GM23248 (cell line): ENCODE measurements around the gene KRT36. TPM values are rescaled to one million over a fixed set of nuclear protein-coding genes. Genes with fewer than 3 reads are reported as not detected.

Experiments used
- DNase-seq: peaks from one replicate; pipeline ENCODE4 v3.0.0-alpha.2; 2015
- H2AFZ ChIP-seq: fragments of 200-600 bp; sonication (generic); 2 replicates; pipeline ENCODE4 v1.6.1; 2016; ENCODE audit warnings: antibody characterized with exemption
- H3F3A ChIP-seq: fragments of 200-600 bp; sonication (generic); 2 replicates; pipeline ENCODE4 v1.6.1; 2016; ENCODE audit warnings: mild to moderate bottlenecking, antibody characterized with exemption, mixed run types; ENCODE audit not compliant: insufficient read depth
- H3K27ac ChIP-seq: fragments of 200-600 bp; sonication (generic); 2 replicates; pipeline ENCODE4 v1.5.1; 2016; ENCODE audit warnings: mild to moderate bottlenecking
- H3K27me3 ChIP-seq: fragments of 200-600 bp; sonication (generic); replicated peaks from 2 replicates; pipeline ENCODE4 v1.6.1; 2016; ENCODE audit warnings: mild to moderate bottlenecking; ENCODE audit not compliant: insufficient read depth
- H3K36me3 ChIP-seq: fragments of 200-600 bp; sonication (generic); 2 replicates; pipeline ENCODE4 v1.6.1; 2016; ENCODE audit warnings: low read depth, mild to moderate bottlenecking
- H3K4me1 ChIP-seq: fragments of 200-600 bp; sonication (generic); 2 replicates; pipeline ENCODE4 v1.6.1; 2016; ENCODE audit warnings: mild to moderate bottlenecking; ENCODE audit not compliant: insufficient read depth
- H3K4me2 ChIP-seq: fragments of 200-600 bp; sonication (generic); one replicate; pipeline ENCODE4 v1.6.1; 2016; ENCODE audit warnings: mild to moderate bottlenecking; ENCODE audit not compliant: unreplicated experiment
- H3K4me3 ChIP-seq: fragments of 200-600 bp; sonication (generic); 2 replicates; pipeline ENCODE4 v1.5.1; 2016; ENCODE audit warnings: mild to moderate bottlenecking
- H3K79me2 ChIP-seq: fragments of 200-600 bp; sonication (generic); 2 replicates; pipeline ENCODE4 v1.6.1; 2016; ENCODE audit warnings: mild to moderate bottlenecking; ENCODE audit not compliant: insufficient read depth
- H3K9ac ChIP-seq: fragments of 200-600 bp; sonication (generic); 2 replicates; pipeline ENCODE4 v1.6.1; 2016; ENCODE audit warnings: mild to moderate bottlenecking
- H3K9me2 ChIP-seq: fragments of 200-600 bp; sonication (generic); 2 replicates; pipeline ENCODE4 v1.6.1; 2016; ENCODE audit warnings: mixed run types, mild to moderate bottlenecking, moderate library complexity; ENCODE audit not compliant: insufficient read depth
- H3K9me3 ChIP-seq: fragments of 200-600 bp; sonication (generic); one replicate; pipeline ENCODE4 v1.6.1; 2017; ENCODE audit warnings: low read depth
- H4K20me1 ChIP-seq: fragments of 200-600 bp; sonication (generic); 2 replicates; pipeline ENCODE4 v1.6.0; 2016; ENCODE audit not compliant: insufficient read depth
- EZH2 ChIP-seq: fragments of 200-600 bp; sonication (generic); IDR thresholded peaks from 2 replicates; pipeline ENCODE4 v1.6.1; 2018; ENCODE audit warnings: antibody characterized with exemption, mild to moderate bottlenecking; ENCODE audit not compliant: insufficient read depth, poor library complexity, severe bottlenecking
- EZH2phosphoT487 ChIP-seq: fragments of 200-600 bp; sonication (generic); IDR thresholded peaks from 2 replicates; pipeline ENCODE4 v1.6.1; 2018; ENCODE audit warnings: antibody characterized with exemption, moderate library complexity, mild to moderate bottlenecking, low read depth; ENCODE audit not compliant: insufficient read depth
- WGBS, 2 experiments: methylation state at CpG; one replicate each; pipeline ENCODE4 v1.1.6; 2015 to 2017; ENCODE audit warnings: low lambda C conversion rate in 2 of 2, low coverage in 1 of 2; ENCODE audit errors: missing lambda C conversion rate in 2 of 2; 5-methylcytosine and 5-hydroxymethylcytosine counted together
- in situ Hi-C: fragments of 300-500 bp; cut with MboI; formaldehyde crosslinking; loops from 2 replicates; pipeline ENCODE4 v1.15.0; 2020
- polyA plus RNA-seq: library from polyadenylated mRNA; unstranded; fragments of >200 nt; fragmentation: Nextera tagmentation; extraction: Ambion mirVana; gene quantifications from 2 replicates; pipeline ENCODE4 v1.2.1, GENCODE V29; 2016
- total RNA-seq: library from RNA; depleted of rRNA; stranded (reverse); fragments of >200 nt; shearing (Covaris generic); gene quantifications from 2 replicates; pipeline ENCODE4 v1.2.3, GENCODE V29; 2014

The KRT36 gene
- total and polyA plus RNA-seq, 2 experiments from 2014 or later, result not detected

GRCh38 chr17:41467561-41467960, 22.1 kb downstream of the KRT36 start:
- Histone ChIP-seq H3K4me3 (no peak overlapping the region), H3K27me3 (peaks cover 12% of the 10 kb centered on the region; the same call in 1 of the 2 replicates), H4K20me1 (no peaks in the 10 kb centered on the region), H3F3A (0 out of 2 replicates have a peak, but pooled peaks cover 3% of the 10 kb centered on the region), H2AFZ (no peak overlapping the region), H3K4me2 (no peak overlapping the region), H3K9me2 (no peaks in the 10 kb centered on the region), H3K79me2 (no peaks in the 10 kb centered on the region), H3K9me3 (peaks cover 2% of the 10 kb centered on the region), H3K36me3 (no peaks in the 10 kb centered on the region), H3K4me1 (peaks cover 12% of the 10 kb centered on the region), H3K9ac (no peak overlapping the region), H3K27ac (no peak overlapping the region)
- in situ Hi-C loops, result no loop called here
- peak; percentile 56 for DNase-seq
- 47 to 69% methylated on average over 4 of the region's 4 CpGs for WGBS, 2 experiments
- TF ChIP-seq EZH2phosphoT487 (no peak), EZH2 (no peak)

- no peaks in the 10 kb centered on the region for H3K79me2 ChIP-seq
- no peaks in the 10 kb centered on the region for H4K20me1 ChIP-seq
- no peak within 1 kb of the TSS for H2AFZ ChIP-seq
- no peak within 1 kb of the TSS for H3K9ac ChIP-seq
- H3K27ac ChIP-seq, result no peak within 1 kb of the TSS
- in situ Hi-C loops, result no loop called here
- H3K4me3 ChIP-seq, result no peak within 1 kb of the TSS
- H3K36me3 ChIP-seq, result no peaks in the 10 kb centered on the region
- H3K27me3 ChIP-seq, result peaks cover 15% of the 10 kb centered on the region; the same call in 1 of the 2 replicates
- no peak for DNase-seq
- no peaks in the 10 kb centered on the region for H3K9me2 ChIP-seq
- 0 out of 2 replicates have a peak, but pooled peaks cover 3% of the 10 kb centered on the region for H3F3A ChIP-seq
- no peak within 1 kb of the TSS for H3K4me2 ChIP-seq
- H3K4me1 ChIP-seq, result peaks cover 12% of the 10 kb centered on the region
- 93% methylated on average over 14 of the region's 14 CpGs for WGBS, 2 experiments
- TF ChIP-seq EZH2phosphoT487 (no peak), EZH2 (no peak)
- H3K9me3 ChIP-seq, result peaks cover 2% of the 10 kb centered on the region
These were observed 22.7 kb downstream of the KRT36 start, which contains the start of gene KRT32 for GRCh38 chr17:41466988-41467387. KRT32 (minus strand) TSS chr17:41467386; CDS start chr17:41467325, 61 bp downstream.

GRCh38 chr17:41464682-41465081, 25.0 kb downstream of the KRT36 start:
- peak; percentile 99 for DNase-seq
- peaks cover 27% of the 10 kb centered on the region; the same call in 1 of the 2 replicates for H3K27me3 ChIP-seq
- H3K9ac ChIP-seq, result no peak overlapping the region
- H3K36me3 ChIP-seq, result no peaks in the 10 kb centered on the region
- peaks cover 12% of the 10 kb centered on the region for H3K4me1 ChIP-seq
- H3K4me3 ChIP-seq, result no peak overlapping the region
- no peaks in the 10 kb centered on the region for H3K9me2 ChIP-seq
- H3K4me2 ChIP-seq, result no peak overlapping the region
- H3F3A ChIP-seq, result 0 out of 2 replicates have a peak, but pooled peaks cover 3% of the 10 kb centered on the region
- no peak for TF ChIP-seq EZH2
- TF ChIP-seq EZH2phosphoT487, result peak; percentile 78; the same call in 1 of the 2 replicates
- no peak overlapping the region for H2AFZ ChIP-seq
- in situ Hi-C loops, result no loop called here
- no peaks in the 10 kb centered on the region for H3K9me3 ChIP-seq
- H3K27ac ChIP-seq, result no peak overlapping the region
- H3K79me2 ChIP-seq, result no peaks in the 10 kb centered on the region
- no peaks in the 10 kb centered on the region for H4K20me1 ChIP-seq
- 8 to 12% methylated on average over 6 of the region's 6 CpGs for WGBS, 2 experiments

- no peaks in the 10 kb centered on the region for H4K20me1 ChIP-seq
- peak; percentile 6 for DNase-seq
- H3K4me1 ChIP-seq, result peaks cover 12% of the 10 kb centered on the region
- no peak overlapping the region for H3K9ac ChIP-seq
- H3K9me3 ChIP-seq, result no peaks in the 10 kb centered on the region
- no peaks in the 10 kb centered on the region for H3K79me2 ChIP-seq
- H3K4me3 ChIP-seq, result no peak overlapping the region
- H2AFZ ChIP-seq, result no peak overlapping the region
- no peaks in the 10 kb centered on the region for H3K36me3 ChIP-seq
- H3K4me2 ChIP-seq, result no peak overlapping the region
- in situ Hi-C loops, result no loop called here
- peaks cover 28% of the 10 kb centered on the region for H3K27me3 ChIP-seq
- H3F3A ChIP-seq, result 0 out of 2 replicates have a peak, but pooled peaks cover 3% of the 10 kb centered on the region
- 88% methylated on average over 11 of the region's 11 CpGs for WGBS, 2 experiments
- no peak for TF ChIP-seq EZH2
- no peak for TF ChIP-seq EZH2phosphoT487
- H3K27ac ChIP-seq, result no peak overlapping the region
- no peaks in the 10 kb centered on the region for H3K9me2 ChIP-seq
These were observed 25.5 kb downstream of the KRT36 start for GRCh38 chr17:41464173-41464572.

GRCh38 chr17:41463746-41464145, 26.0 kb downstream of the KRT36 start:
- no peak overlapping the region for H3K4me2 ChIP-seq
- H3K9me2 ChIP-seq, result no peaks in the 10 kb centered on the region
- no peaks in the 10 kb centered on the region for H3K9me3 ChIP-seq
- WGBS, 2 experiments, result 88 to 94% methylated on average over 8 of the region's 8 CpGs
- no peak overlapping the region for H3K27ac ChIP-seq
- peaks cover 12% of the 10 kb centered on the region for H3K4me1 ChIP-seq
- TF ChIP-seq EZH2phosphoT487, result no peak
- TF ChIP-seq EZH2, result no peak
- 0 out of 2 replicates have a peak, but pooled peaks cover 3% of the 10 kb centered on the region for H3F3A ChIP-seq
- peaks cover 30% of the 10 kb centered on the region for H3K27me3 ChIP-seq
- no peaks in the 10 kb centered on the region for H4K20me1 ChIP-seq
- no peak overlapping the region for H3K9ac ChIP-seq
- H3K79me2 ChIP-seq, result no peaks in the 10 kb centered on the region
- no peak overlapping the region for H2AFZ ChIP-seq
- DNase-seq, result no peak
- in situ Hi-C loops, result no loop called here
- no peak overlapping the region for H3K4me3 ChIP-seq
- H3K36me3 ChIP-seq, result no peaks in the 10 kb centered on the region
